BLaER1 treated with 17β-estradiol and CSF1 and Interleukin-3, amounts not matched to agents 10 nM and 100 nM (cell line): ENCODE measurements around the gene SLC12A9.
A peak's percentile ranks its signal among the peaks of the same experiment; 100 is the strongest.
"Not testable (repeated sequence)": the region's sequence is repeated elsewhere in the genome, so short reads cannot be mapped to it uniquely, and the experiment has no call there.

Experiments used
- H3K27ac ChIP-seq, 11 experiments: shearing (Covaris generic); formaldehyde crosslinking; 2 replicates each; pipeline ENCODE4 v1.8.1; 2022
- H3K27me3 ChIP-seq, 11 experiments: shearing (Covaris generic); formaldehyde crosslinking; 2 replicates each; pipeline ENCODE4 v1.8.1; 2022
- H3K36me3 ChIP-seq, 11 experiments: shearing (Covaris generic); formaldehyde crosslinking; 2 replicates each; pipeline ENCODE4 v1.8.1; 2022
- H3K4me1 ChIP-seq, 10 experiments: shearing (Covaris generic); formaldehyde crosslinking; 2 replicates each; pipeline ENCODE4 v1.8.1; 2022
- H3K4me2 ChIP-seq, 11 experiments: shearing (Covaris generic); formaldehyde crosslinking; 2 replicates each; pipeline ENCODE4 v1.8.1; 2022
- H3K4me3 ChIP-seq, 10 experiments: shearing (Covaris generic); formaldehyde crosslinking; 2 replicates each; pipeline ENCODE4 v1.8.1; 2022
- H3K9ac ChIP-seq, 11 experiments: shearing (Covaris generic); formaldehyde crosslinking; 2 replicates each; pipeline ENCODE4 v1.8.1; 2022
- H3K9me3 ChIP-seq, 11 experiments: shearing (Covaris generic); formaldehyde crosslinking; replicated peaks in 1 of 11; 2 replicates each; pipeline ENCODE4 v1.8.1; 2022
- H4K20me1 ChIP-seq, 11 experiments: shearing (Covaris generic); formaldehyde crosslinking; 2 replicates each; pipeline ENCODE4 v1.8.1; 2022
- Cebpa-rat ChIP-seq, 11 experiments: shearing (Covaris generic); IDR thresholded peaks; 2 replicates each; pipeline ENCODE4 v1.8.1; 2022

Gene SLC12A9

GRCh38 chr7:100847360-100847759 is 5.2 kb upstream of the SLC12A9 start:
- Histone ChIP-seq H3K9me3 (no peaks in the 10 kb centered on the region), H3K4me3 (no peak overlapping the region), H3K4me1 (peaks cover 0 to 21% (median 10%) of the 10 kb centered on the region in 10 experiments; a peak in 16 of 20 replicates), H3K27ac (no peak overlapping the region), H3K36me3 (no peaks in the 10 kb centered on the region), H4K20me1 (no peaks in the 10 kb centered on the region), H3K27me3 (no peaks in the 10 kb centered on the region), H3K9ac (no peak overlapping the region), H3K4me2 (no peak overlapping the region)
- no peak for TF ChIP-seq Cebpa-rat (IDR thresholded peaks at IDR 0.05)

- Histone ChIP-seq H3K4me3 (peak overlapping the region; percentile 68 to 95 (median 83); a peak in 19 of 20 replicates), H3K27me3 (no peaks in the 10 kb centered on the region), H3K36me3 (peaks cover 14 to 55% (median 47%) of the 10 kb centered on the region in 11 experiments; a peak in 21 of 22 replicates), H3K9ac (peak overlapping the region; percentile 57 to 86 (median 82); a peak in 20 of 22 replicates), H3K9me3 (no peaks in the 10 kb centered on the region), H3K27ac (peak overlapping the region in 7 of 11 experiments; percentile 10 to 86 (median 33); a peak in 6 of 22 replicates), H3K4me1 (peaks cover 15 to 42% (median 34%) of the 10 kb centered on the region in 10 experiments), H3K4me2 (peak overlapping the region; percentile 85 to 100 (median 97)), H4K20me1 (peaks cover 43 to 66% (median 62%) of the 10 kb centered on the region in 11 experiments)
- TF ChIP-seq Cebpa-rat (IDR thresholded peaks at IDR 0.05) = no peak
Measured at GRCh38 chr7:100854146-100854895, 1.8 kb downstream of the SLC12A9 start.

- Histone ChIP-seq H3K4me1 (peaks cover 15 to 37% (median 33%) of the 10 kb centered on the region in 10 experiments), H4K20me1 (peaks cover 49 to 72% (median 68%) of the 10 kb centered on the region in 11 experiments), H3K4me2 (peak overlapping the region in 9 of 11 experiments; percentile 35 to 100 (median 97); a peak in 15 of 22 replicates), H3K9ac (peak overlapping the region in 7 of 11 experiments; percentile 10 to 84 (median 50); a peak in 7 of 22 replicates), H3K36me3 (peaks cover 14 to 61% (median 52%) of the 10 kb centered on the region in 11 experiments)
- not testable (repeated sequence) for H3K9me3 ChIP-seq, H3K4me3 ChIP-seq, H3K27ac ChIP-seq, H3K27me3 ChIP-seq
Measured at GRCh38 chr7:100854899-100855298, 2.4 kb downstream of the SLC12A9 start.

- Histone ChIP-seq H3K4me3 (no peak overlapping the region), H3K27me3 (no peaks in the 10 kb centered on the region), H4K20me1 (peaks cover 52 to 78% (median 74%) of the 10 kb centered on the region in 11 experiments), H3K4me1 (peaks cover 16 to 39% (median 37%) of the 10 kb centered on the region in 10 experiments), H3K36me3 (peaks cover 20 to 67% (median 59%) of the 10 kb centered on the region in 11 experiments), H3K4me2 (peak overlapping the region in 8 of 11 experiments; percentile 35 to 100 (median 96); a peak in 13 of 22 replicates), H3K27ac (no peak overlapping the region), H3K9ac (peak overlapping the region in 7 of 11 experiments; percentile 10 to 84 (median 31); a peak in 4 of 22 replicates), H3K9me3 (no peaks in the 10 kb centered on the region)
- TF ChIP-seq Cebpa-rat (IDR thresholded peaks at IDR 0.05) = no peak
Measured at GRCh38 chr7:100855515-100855914, 3.0 kb downstream of the SLC12A9 start.

GRCh38 chr7:100856871-100857282 is 4.4 kb downstream of the SLC12A9 start:
- Histone ChIP-seq H3K4me3 (no peak overlapping the region), H3K9ac (peak overlapping the region in 6 of 11 experiments; percentile 0 to 38 (median 22); a peak in 4 of 22 replicates), H3K36me3 (peaks cover 34 to 81% (median 72%) of the 10 kb centered on the region in 11 experiments), H3K27ac (no peak overlapping the region), H3K4me1 (peaks cover 24 to 48% (median 36%) of the 10 kb centered on the region in 10 experiments), H3K9me3 (no peaks in the 10 kb centered on the region), H4K20me1 (peaks cover 52 to 91% (median 87%) of the 10 kb centered on the region in 11 experiments), H3K4me2 (0 out of 22 replicates have a peak overlapping the region, but pooled peaks of 1 of the 11 experiments have one; percentile 6), H3K27me3 (no peaks in the 10 kb centered on the region)
- no peak for TF ChIP-seq Cebpa-rat (IDR thresholded peaks at IDR 0.05)

- TF ChIP-seq Cebpa-rat (IDR thresholded peaks at IDR 0.05) = no peak
- H3K27me3 ChIP-seq = no peaks in the 10 kb centered on the region
- no peak overlapping the region for H3K4me2 ChIP-seq
- H3K27ac ChIP-seq = no peak overlapping the region
- peaks cover 22 to 60% (median 45%) of the 10 kb centered on the region in 10 experiments for H3K4me1 ChIP-seq
- no peak overlapping the region for H3K9ac ChIP-seq
- peaks cover 46 to 100% (median 95%) of the 10 kb centered on the region in 11 experiments for H3K36me3 ChIP-seq
- H3K4me3 ChIP-seq = no peak overlapping the region
- H3K9me3 ChIP-seq = no peaks in the 10 kb centered on the region
- H4K20me1 ChIP-seq = peaks cover 40 to 97% (median 79%) of the 10 kb centered on the region in 11 experiments; a peak in 21 of 22 replicates
Measured at GRCh38 chr7:100859856-100860255, 7.3 kb downstream of the SLC12A9 start.

GRCh38 chr7:100860702-100861615 is 8.4 kb downstream of the SLC12A9 start:
- no peak overlapping the region for H3K27ac ChIP-seq
- peak overlapping the region in 2 of 11 experiments; percentile 6 to 12; a peak in 5 of 22 replicates for H3K4me2 ChIP-seq
- peaks cover 31 to 86% (median 68%) of the 10 kb centered on the region in 11 experiments; a peak in 21 of 22 replicates for H4K20me1 ChIP-seq
- H3K27me3 ChIP-seq = no peaks in the 10 kb centered on the region
- H3K9me3 ChIP-seq = no peaks in the 10 kb centered on the region
- no peak overlapping the region for H3K9ac ChIP-seq
- H3K36me3 ChIP-seq = peaks cover 46 to 99% (median 94%) of the 10 kb centered on the region in 11 experiments
- peaks cover 20 to 60% (median 46%) of the 10 kb centered on the region in 10 experiments for H3K4me1 ChIP-seq
- no peak overlapping the region for H3K4me3 ChIP-seq
- TF ChIP-seq Cebpa-rat (IDR thresholded peaks at IDR 0.05) = no peak

GRCh38 chr7:100861616-100861985 is 9.1 kb downstream of the SLC12A9 start:
- H3K4me2 ChIP-seq = no peak overlapping the region

More at GRCh38 chr7:100861616-100861985, 9.1 kb downstream of the SLC12A9 start:
- Histone ChIP-seq H3K27ac (no peak overlapping the region), H3K36me3 (peaks cover 43 to 94% (median 88%) of the 10 kb centered on the region in 11 experiments), H3K27me3 (no peaks in the 10 kb centered on the region), H3K4me3 (no peak overlapping the region), H3K9me3 (no peaks in the 10 kb centered on the region), H3K9ac (no peak overlapping the region), H3K4me1 (peaks cover 26 to 64% (median 49%) of the 10 kb centered on the region in 10 experiments), H4K20me1 (peaks cover 27 to 79% (median 61%) of the 10 kb centered on the region in 11 experiments; a peak in 21 of 22 replicates)
- no peak for TF ChIP-seq Cebpa-rat (IDR thresholded peaks at IDR 0.05)
